ENCODE results near the gene MPI.
"Not testable (repeated sequence)": the region's sequence is repeated elsewhere in the genome, so short reads cannot be mapped to it uniquely, and the experiment has no call there.

The MPI gene

GRCh38 chr15:74863239-74864056, 26.4 kb upstream of the MPI start:
- no peak for DNase-seq (ENCODE audit: low read depth in 3 of 3)

GRCh38 chr15:74864296-74864695, 25.5 kb upstream of the MPI start:
- no peak for DNase-seq (ENCODE audit: low read depth in 3 of 3)

- DNase-seq (ENCODE audit: low read depth in 3 of 3): no peak
Observed at GRCh38 chr15:74865316-74865715, 24.5 kb upstream of the MPI start.

GRCh38 chr15:74866090-74866489, 23.8 kb upstream of the MPI start:
- DNase-seq (ENCODE audit: low read depth in 3 of 3): no peak

- DNase-seq (ENCODE audit: low read depth in 3 of 3): no peak
Observed at GRCh38 chr15:74867466-74868038, 22.3 kb upstream of the MPI start.

- no peak for DNase-seq (ENCODE audit: low read depth in 3 of 3)
Observed at GRCh38 chr15:74868059-74868458, 21.8 kb upstream of the MPI start.

- no peak for DNase-seq (ENCODE audit: low read depth in 3 of 3)
Observed at GRCh38 chr15:74869372-74869725, 20.5 kb upstream of the MPI start.

- DNase-seq (ENCODE audit: low read depth in 3 of 3): peak in 1 of 3 experiments; percentile 24
Observed at GRCh38 chr15:74869726-74870407, 20.0 kb upstream of the MPI start.

- DNase-seq (ENCODE audit: low read depth in 3 of 3): no peak
Observed at GRCh38 chr15:74870436-74871215, 19.2 kb upstream of the MPI start.

- DNase-seq (ENCODE audit: low read depth in 3 of 3): no peak
Observed at GRCh38 chr15:74872702-74873035, 17.2 kb upstream of the MPI start.

GRCh38 chr15:74873036-74873755, 16.6 kb upstream of the MPI start, which contains the start of gene SCAMP2:
Gene SCAMP2, minus strand, starts transcription at chr15:74873365. Its CDS starts 110 bp downstream, at chr15:74873255.
- DNase-seq (ENCODE audit: low read depth in 3 of 3): peak; percentile 84 to 90 (median 84)

- DNase-seq (ENCODE audit: low read depth in 3 of 3): no peak
Observed at GRCh38 chr15:74873756-74874424, 16.0 kb upstream of the MPI start.

GRCh38 chr15:74878273-74878672, 11.6 kb upstream of the MPI start:
- no peak for DNase-seq (ENCODE audit: low read depth in 3 of 3)

- DNase-seq (ENCODE audit: low read depth in 3 of 3): no peak
Observed at GRCh38 chr15:74882528-74882927, 7.3 kb upstream of the MPI start.

GRCh38 chr15:74884428-74885223, 5.2 kb upstream of the MPI start:
- DNase-seq (ENCODE audit: low read depth in 3 of 3): no peak

GRCh38 chr15:74885461-74885860, 4.4 kb upstream of the MPI start:
- no peak for DNase-seq (ENCODE audit: low read depth in 3 of 3)

GRCh38 chr15:74887537-74888193, 2.2 kb upstream of the MPI start:
- not testable (repeated sequence) for DNase-seq (ENCODE audit: low read depth in 3 of 3)

GRCh38 chr15:74888716-74889115, 1.1 kb upstream of the MPI start:
- DNase-seq (ENCODE audit: low read depth in 3 of 3): no peak

GRCh38 chr15:74889390-74889882, 406 bp upstream of the MPI start:
- DNase-seq (ENCODE audit: low read depth in 3 of 3): no peak

- no peak for DNase-seq (ENCODE audit: low read depth in 3 of 3)
Observed at GRCh38 chr15:74890665-74890960, 771 bp downstream of the MPI start.

All from stimulated activated CD4-positive, alpha-beta T cell treated with anti-CD3 and anti-CD28 coated beads, TNF-alpha, amount 100 ng/mL, for 24 hours (primary cell).